T-helper 17 cell (primary cell): ENCODE results near the gene JOSD2. TPM values are rescaled to one million over a fixed set of nuclear protein-coding genes. Genes with fewer than 3 reads are reported as not detected.

Source experiments
- ATAC-seq: fragments of 150-1000 bp; cut with Tn5 transposase; 2 replicates; pipeline ENCODE4 v1.10.0; 2021; ENCODE audit warnings: mild to moderate bottlenecking, moderate library complexity
- DNase-seq, 3 donors: peaks; one replicate each; pipeline versions ENCODE4 v3.0.0 to v3.0.0-alpha.2; 2020 to 2021
- H3K9me3 ChIP-seq: one replicate; pipeline ENCODE4 v1.7.0; 2013; ENCODE audit warnings: low read length, mild to moderate bottlenecking; ENCODE audit not compliant: control insufficient read depth, poor library complexity, severe bottlenecking
- H3K27ac Mint-ChIP-seq: one replicate; pipeline ENCODE4 v1.8.0; 2022; ENCODE audit warnings: mild to moderate bottlenecking, moderate library complexity, mixed read lengths
- H3K27me3 Mint-ChIP-seq: one replicate; pipeline ENCODE4 v1.8.0; 2022; ENCODE audit warnings: mixed read lengths
- H3K36me3 Mint-ChIP-seq: one replicate; pipeline ENCODE4 v1.8.0; 2022; ENCODE audit warnings: low read depth, mixed read lengths
- H3K4me1 Mint-ChIP-seq: one replicate; pipeline ENCODE4 v1.8.0; 2022; ENCODE audit warnings: mild to moderate bottlenecking, mixed read lengths
- H3K4me3 Mint-ChIP-seq: one replicate; pipeline ENCODE4 v1.8.0; 2022; ENCODE audit warnings: mild to moderate bottlenecking, moderate library complexity, mixed read lengths
- total RNA-seq, 4 donors: library from RNA in 2 of 4; stranded (reverse) in 2 of 4; gene quantifications; one replicate each; pipeline ENCODE4 v1.2.3 and lab custom pipeline; 2022 to 2026

Gene JOSD2
- total RNA-seq, 2 donors from 2014 or later = 14.9 to 18.0 TPM

GRCh38 chr19:50551034-50551714 lies 40.2 kb upstream of the JOSD2 start:
- peaks cover 15% of the 10 kb centered on the region for H3K36me3 Mint-ChIP-seq
- peaks cover 61% of the 10 kb centered on the region for H3K27me3 Mint-ChIP-seq
- DNase-seq (no peak), ATAC-seq (no peak)
- H3K27ac Mint-ChIP-seq = no peak overlapping the region
- no peak overlapping the region for H3K4me3 Mint-ChIP-seq
- H3K9me3 ChIP-seq = no peaks in the 10 kb centered on the region
- peaks cover 8% of the 10 kb centered on the region for H3K4me1 Mint-ChIP-seq

- no peak overlapping the region for H3K4me3 Mint-ChIP-seq
- no peak overlapping the region for H3K27ac Mint-ChIP-seq
- ATAC-seq = no peak
- H3K36me3 Mint-ChIP-seq = peaks cover 15% of the 10 kb centered on the region
- peaks cover 8% of the 10 kb centered on the region for H3K4me1 Mint-ChIP-seq
- DNase-seq = no peak
- no peaks in the 10 kb centered on the region for H3K9me3 ChIP-seq
- peaks cover 58% of the 10 kb centered on the region for H3K27me3 Mint-ChIP-seq
Measured at GRCh38 chr19:50550594-50550966, 39.6 kb upstream of the JOSD2 start.

DNA sequence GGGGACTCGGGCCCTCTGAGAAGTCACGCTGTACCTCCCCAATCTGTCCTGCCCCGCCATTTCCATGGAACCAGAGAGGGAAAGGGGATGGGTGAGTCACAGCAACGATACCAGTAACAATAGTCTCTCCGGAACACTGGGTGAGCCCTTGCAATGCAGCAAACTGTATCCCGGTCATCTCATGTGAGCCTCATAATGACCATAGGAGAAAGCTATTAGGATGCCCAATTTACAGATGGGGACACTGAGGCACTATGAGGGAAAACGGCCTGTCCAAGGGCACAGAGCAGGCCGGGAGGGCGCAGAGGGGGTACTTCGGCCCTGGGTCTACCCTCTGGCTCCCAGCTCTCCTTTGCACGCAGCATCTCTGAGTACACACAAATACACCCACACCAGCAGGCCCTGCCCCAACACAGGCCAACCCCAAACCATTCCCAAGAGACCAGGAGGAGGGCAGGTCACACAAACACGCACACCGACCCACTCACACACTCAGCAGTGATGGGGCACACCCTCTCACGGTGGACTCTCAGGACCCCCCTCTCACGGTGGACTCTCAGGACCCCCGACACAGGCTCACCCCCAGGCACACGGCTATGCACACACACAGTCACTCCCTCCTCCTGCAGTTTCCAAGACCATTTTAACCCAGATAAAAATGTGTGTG lies 39.1 kb upstream of the JOSD2 start:
- ATAC-seq = no peak
- Mint-ChIP-seq H3K27ac (no peak overlapping the region), H3K36me3 (peaks cover 12% of the 10 kb centered on the region), H3K4me1 (peaks cover 4% of the 10 kb centered on the region), H3K4me3 (no peak overlapping the region), H3K27me3 (peaks cover 53% of the 10 kb centered on the region)
- no peaks in the 10 kb centered on the region for H3K9me3 ChIP-seq
- DNase-seq = no peak

DNA sequence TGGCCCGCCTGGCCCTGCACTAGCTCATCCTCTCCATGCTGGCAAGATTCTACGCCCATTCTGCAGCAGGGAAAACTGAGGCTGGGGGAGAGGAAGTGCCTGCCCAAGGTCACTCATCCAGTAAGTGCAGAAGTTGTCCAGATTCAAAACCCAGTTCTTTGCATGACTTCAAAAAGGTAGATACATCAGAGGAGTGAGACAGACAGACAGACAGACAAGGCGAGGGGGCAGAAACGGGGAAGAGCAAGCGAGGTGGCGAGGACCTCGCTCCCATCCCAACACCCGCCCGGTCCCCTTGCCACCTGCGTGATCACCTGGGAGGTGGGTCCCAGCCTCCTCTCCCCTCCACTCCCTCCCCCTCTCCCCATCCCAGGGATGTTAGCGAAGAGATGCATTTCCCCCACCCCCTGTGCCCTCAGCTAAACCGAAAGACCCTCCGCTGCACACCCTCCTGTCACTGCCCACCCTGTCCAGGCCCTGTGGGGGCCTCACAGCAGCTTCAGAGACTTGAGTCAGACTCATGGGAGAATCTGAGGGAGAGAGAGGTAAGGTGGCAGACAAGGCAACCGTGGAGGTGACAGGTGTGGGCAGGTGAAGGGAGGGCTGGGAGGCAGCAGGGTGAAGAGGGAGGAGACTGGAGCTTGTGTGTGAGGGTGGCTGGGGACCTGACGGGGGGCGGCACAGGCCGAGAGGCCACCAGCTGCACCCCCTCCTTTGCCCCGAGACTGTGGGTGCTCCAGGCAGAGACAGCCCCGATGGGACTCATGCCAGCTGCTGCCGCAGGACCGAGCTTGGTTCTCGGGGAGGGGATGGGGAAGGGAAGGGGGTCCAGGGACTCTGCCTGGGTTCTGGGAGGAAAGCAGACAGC lies 38.3 kb upstream of the JOSD2 start:
- DNase-seq = no peak
- no peaks in the 10 kb centered on the region for H3K9me3 ChIP-seq
- Mint-ChIP-seq H3K4me1 (peaks cover 4% of the 10 kb centered on the region), H3K4me3 (no peak overlapping the region), H3K27ac (no peak overlapping the region), H3K36me3 (peaks cover 11% of the 10 kb centered on the region), H3K27me3 (peaks cover 45% of the 10 kb centered on the region)
- ATAC-seq = no peak

GRCh38 chr19:50548191-50549058 lies 37.4 kb upstream of the JOSD2 start:
- peaks cover 4% of the 10 kb centered on the region for H3K4me1 Mint-ChIP-seq
- H3K36me3 Mint-ChIP-seq = peaks cover 10% of the 10 kb centered on the region
- no peak overlapping the region for H3K27ac Mint-ChIP-seq
- H3K27me3 Mint-ChIP-seq = peaks cover 37% of the 10 kb centered on the region
- H3K9me3 ChIP-seq = no peaks in the 10 kb centered on the region
- DNase-seq (no peak), ATAC-seq (no peak)
- no peak overlapping the region for H3K4me3 Mint-ChIP-seq

DNA sequence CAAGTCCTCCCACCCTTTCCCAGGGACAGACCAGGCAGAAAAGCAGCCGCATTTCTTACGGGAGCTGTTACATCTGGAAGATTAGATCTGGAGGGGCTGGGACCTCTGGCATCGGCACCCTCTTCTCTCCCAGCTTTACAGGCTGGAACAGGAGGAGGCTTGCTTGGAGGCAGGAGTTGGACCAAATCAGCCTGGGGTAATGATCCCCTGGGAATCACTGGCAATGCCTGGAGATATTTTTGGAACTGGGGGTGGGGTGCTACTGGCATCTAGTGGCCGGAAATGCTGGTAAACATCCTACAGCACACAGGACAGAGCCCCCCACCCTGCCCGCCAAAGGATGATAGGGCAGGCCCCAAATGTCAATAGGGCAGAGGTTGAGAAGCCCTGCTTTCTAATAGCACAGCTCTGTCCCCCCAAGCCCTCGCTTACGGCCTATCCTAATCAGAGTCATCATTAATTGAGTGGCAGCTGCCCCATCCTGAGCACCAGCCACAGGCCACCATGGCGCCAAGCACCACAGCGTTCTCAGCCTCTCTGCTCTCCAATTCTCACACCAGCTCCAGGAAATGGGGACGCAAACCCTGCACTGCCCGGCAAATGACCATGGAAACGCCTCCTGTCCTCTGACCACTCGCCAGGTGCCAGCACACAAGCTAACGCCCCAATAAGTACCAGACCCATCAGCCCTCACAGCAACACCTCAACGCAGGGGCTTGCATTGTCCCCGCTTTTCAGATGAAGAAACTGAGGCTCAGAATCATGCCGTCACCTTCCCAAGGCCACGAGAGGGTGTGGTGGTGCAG lies 36.6 kb upstream of the JOSD2 start:
- Mint-ChIP-seq H3K4me3 (no peak overlapping the region), H3K4me1 (peaks cover 4% of the 10 kb centered on the region), H3K36me3 (peaks cover 6% of the 10 kb centered on the region), H3K27me3 (peaks cover 28% of the 10 kb centered on the region), H3K27ac (no peak overlapping the region)
- ATAC-seq = no peak
- DNase-seq = no peak
- H3K9me3 ChIP-seq = no peaks in the 10 kb centered on the region

- DNase-seq (no peak), ATAC-seq (no peak)
- Mint-ChIP-seq H3K36me3 (peaks cover 2% of the 10 kb centered on the region), H3K27me3 (peaks cover 23% of the 10 kb centered on the region), H3K27ac (no peak overlapping the region), H3K4me3 (no peak overlapping the region), H3K4me1 (no peaks in the 10 kb centered on the region)
- no peaks in the 10 kb centered on the region for H3K9me3 ChIP-seq
Measured at GRCh38 chr19:50546527-50547221, 35.7 kb upstream of the JOSD2 start.

DNA sequence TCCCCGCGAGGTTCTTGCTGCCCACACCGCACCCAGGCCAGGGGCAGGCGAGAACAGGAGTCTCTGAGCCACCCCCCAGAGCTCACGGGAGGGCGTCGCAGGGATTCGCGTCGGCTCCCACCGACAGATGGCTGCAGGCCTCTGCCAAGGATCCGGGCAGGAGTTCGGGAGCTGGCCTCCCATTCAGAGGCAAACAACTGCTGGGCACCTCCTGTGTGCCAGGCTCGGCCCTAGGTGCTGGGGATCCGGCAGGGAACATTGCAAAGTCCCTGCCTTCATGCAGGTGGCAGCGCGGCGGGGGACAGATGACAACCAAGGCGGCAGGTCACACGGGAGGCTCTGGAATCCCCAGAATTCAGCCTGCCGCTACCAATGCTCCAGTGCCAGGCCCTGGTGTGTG lies 32.0 kb upstream of the JOSD2 start:
- peaks cover 18% of the 10 kb centered on the region for H3K27me3 Mint-ChIP-seq
- no peak for ATAC-seq
- no peak overlapping the region for H3K4me3 Mint-ChIP-seq
- no peak for DNase-seq
- no peaks in the 10 kb centered on the region for H3K4me1 Mint-ChIP-seq
- H3K27ac Mint-ChIP-seq = no peak overlapping the region
- no peaks in the 10 kb centered on the region for H3K9me3 ChIP-seq
- no peaks in the 10 kb centered on the region for H3K36me3 Mint-ChIP-seq

DNA sequence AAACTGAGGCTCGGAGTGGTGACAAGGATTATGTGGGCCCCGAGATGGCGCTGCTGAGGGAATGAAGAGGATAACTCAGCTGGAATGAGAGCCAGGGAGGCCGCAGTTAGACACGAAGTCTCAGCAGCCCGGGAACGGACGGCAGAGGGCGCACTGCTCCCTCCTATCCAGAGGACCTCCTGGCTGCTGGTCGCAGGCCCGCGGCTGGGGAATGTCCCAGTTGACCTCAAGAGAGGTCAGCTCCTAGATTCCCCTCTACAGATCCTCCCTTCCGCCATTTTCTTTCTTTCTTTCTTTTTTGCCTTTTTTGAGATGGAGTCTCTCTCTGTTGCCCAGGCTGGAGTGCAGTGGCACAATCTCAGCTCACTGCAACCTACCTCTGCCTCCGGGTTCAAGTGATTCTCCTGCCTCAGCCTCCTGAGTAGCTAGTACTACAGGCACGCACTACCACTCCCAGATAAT lies 26.8 kb upstream of the JOSD2 start:
- H3K4me1 Mint-ChIP-seq = no peaks in the 10 kb centered on the region
- H3K27me3 Mint-ChIP-seq = peaks cover 20% of the 10 kb centered on the region
- ATAC-seq (peak; percentile 47), DNase-seq (peak; percentile 29 to 50 (median 34))
- no peak overlapping the region for H3K27ac Mint-ChIP-seq
- no peaks in the 10 kb centered on the region for H3K9me3 ChIP-seq
- H3K36me3 Mint-ChIP-seq = no peaks in the 10 kb centered on the region
- no peak overlapping the region for H3K4me3 Mint-ChIP-seq

DNA sequence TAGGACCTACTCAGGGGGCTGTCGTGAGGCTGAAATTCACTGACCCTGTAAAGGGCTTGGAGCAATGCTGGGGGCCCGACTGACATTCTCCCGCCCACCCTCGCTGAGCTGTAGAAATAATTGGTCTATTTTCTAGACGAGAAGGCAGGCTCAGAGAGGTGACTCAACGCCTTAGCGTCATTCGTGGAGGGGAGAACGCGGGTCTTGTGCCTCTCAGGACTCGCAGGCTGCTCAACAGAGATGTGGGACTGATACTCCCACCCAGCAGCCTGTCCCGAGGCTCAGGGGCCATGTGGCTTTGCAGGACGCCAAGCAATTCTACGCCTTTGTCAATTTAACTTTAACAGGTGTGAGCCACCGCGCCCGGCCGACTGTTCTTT lies 26.3 kb upstream of the JOSD2 start:
- H3K36me3 Mint-ChIP-seq = no peaks in the 10 kb centered on the region
- H3K4me1 Mint-ChIP-seq = no peaks in the 10 kb centered on the region
- H3K27ac Mint-ChIP-seq = no peak overlapping the region
- ATAC-seq (no peak), DNase-seq (no peak)
- no peak overlapping the region for H3K4me3 Mint-ChIP-seq
- H3K27me3 Mint-ChIP-seq = peaks cover 24% of the 10 kb centered on the region
- H3K9me3 ChIP-seq = no peaks in the 10 kb centered on the region

- H3K4me3 Mint-ChIP-seq = no peak overlapping the region
- no peak for ATAC-seq
- no peaks in the 10 kb centered on the region for H3K9me3 ChIP-seq
- peaks cover 24% of the 10 kb centered on the region for H3K27me3 Mint-ChIP-seq
- no peaks in the 10 kb centered on the region for H3K4me1 Mint-ChIP-seq
- H3K27ac Mint-ChIP-seq = no peak overlapping the region
- DNase-seq = no peak
- no peaks in the 10 kb centered on the region for H3K36me3 Mint-ChIP-seq
Measured at GRCh38 chr19:50536662-50537305, 25.8 kb upstream of the JOSD2 start.
